RCC 7860 (cell line): Measurements from ENCODE around the gene URI1.
"Not testable (repeated sequence)": the region's sequence is repeated elsewhere in the genome, so short reads cannot be mapped to it uniquely, and the experiment has no call there.

ENCODE experiments used
- DNase-seq: peaks from one replicate; pipeline ENCODE4 v3.0.0-alpha.2; 2015; ENCODE audit warnings: low spot score
- FAIRE-seq: peaks from 2 replicates; lab custom pipeline; 2012; peaks lifted over from hg19 to GRCh38; lab: Jason Lieb, UNC

The URI1 gene, protein sequence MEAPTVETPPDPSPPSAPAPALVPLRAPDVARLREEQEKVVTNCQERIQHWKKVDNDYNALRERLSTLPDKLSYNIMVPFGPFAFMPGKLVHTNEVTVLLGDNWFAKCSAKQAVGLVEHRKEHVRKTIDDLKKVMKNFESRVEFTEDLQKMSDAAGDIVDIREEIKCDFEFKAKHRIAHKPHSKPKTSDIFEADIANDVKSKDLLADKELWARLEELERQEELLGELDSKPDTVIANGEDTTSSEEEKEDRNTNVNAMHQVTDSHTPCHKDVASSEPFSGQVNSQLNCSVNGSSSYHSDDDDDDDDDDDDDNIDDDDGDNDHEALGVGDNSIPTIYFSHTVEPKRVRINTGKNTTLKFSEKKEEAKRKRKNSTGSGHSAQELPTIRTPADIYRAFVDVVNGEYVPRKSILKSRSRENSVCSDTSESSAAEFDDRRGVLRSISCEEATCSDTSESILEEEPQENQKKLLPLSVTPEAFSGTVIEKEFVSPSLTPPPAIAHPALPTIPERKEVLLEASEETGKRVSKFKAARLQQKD

GRCh38 chr19:29941828-29942403, at the start of gene URI1:
TSS of gene URI1 (plus strand) at chr19:29942239. CDS start at chr19:29942548, 309 bp downstream.
- FAIRE-seq (no peak), DNase-seq (peak; percentile 39)

GRCh38 chr19:29893606-29894284, 48.3 kb upstream of the URI1 start:
- FAIRE-seq = no peak
- DNase-seq = no peak

GRCh38 chr19:29896802-29897201, 45.2 kb upstream of the URI1 start:
- FAIRE-seq (no peak), DNase-seq (no peak)

GRCh38 chr19:29897466-29897865, 44.6 kb upstream of the URI1 start:
- no peak for DNase-seq
- no peak for FAIRE-seq

GRCh38 chr19:29904017-29904416, 38.0 kb upstream of the URI1 start:
- FAIRE-seq = no peak
- no peak for DNase-seq

- no peak for DNase-seq
- FAIRE-seq = no peak
Observed at GRCh38 chr19:29908963-29909944, 32.8 kb upstream of the URI1 start.

- FAIRE-seq (no peak), DNase-seq (no peak)
Observed at GRCh38 chr19:29914933-29915332, 27.1 kb upstream of the URI1 start.

GRCh38 chr19:29915832-29916231, 26.2 kb upstream of the URI1 start:
- not testable (repeated sequence) for DNase-seq, FAIRE-seq

GRCh38 chr19:29917911-29918310, 24.1 kb upstream of the URI1 start:
- DNase-seq = no peak
- no peak for FAIRE-seq

GRCh38 chr19:29918891-29919290, 23.1 kb upstream of the URI1 start:
- DNase-seq = no peak
- FAIRE-seq = no peak

GRCh38 chr19:29922972-29923371, 19.1 kb upstream of the URI1 start:
- DNase-seq (no peak), FAIRE-seq (no peak)

DNA sequence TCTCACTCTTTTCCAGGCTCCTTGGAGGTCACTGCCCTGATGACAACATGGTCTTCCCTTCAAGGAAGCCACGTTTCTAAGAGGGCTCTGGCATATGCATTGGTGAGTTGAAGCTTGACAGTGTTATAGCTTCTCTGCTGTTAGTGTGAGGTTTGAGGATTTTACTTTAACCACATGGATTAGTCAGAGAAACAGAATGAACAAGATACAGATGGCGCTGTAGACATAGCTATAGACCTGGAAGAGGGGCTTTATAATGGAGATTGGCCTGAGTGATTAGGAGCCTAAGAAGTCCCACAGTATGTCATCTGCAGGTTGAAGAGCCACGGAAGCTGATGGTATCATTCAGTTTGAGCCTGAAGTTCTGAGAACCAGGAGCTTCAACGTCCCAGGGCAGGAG, 18.4 kb upstream of the URI1 start:
- FAIRE-seq (no peak), DNase-seq (no peak)

- FAIRE-seq (no peak), DNase-seq (no peak)
Observed at GRCh38 chr19:29926031-29926430, 16.0 kb upstream of the URI1 start.

GRCh38 chr19:29926801-29927200, 15.2 kb upstream of the URI1 start:
- FAIRE-seq (no peak), DNase-seq (no peak)

- DNase-seq (no peak), FAIRE-seq (no peak)
Observed at GRCh38 chr19:29927944-29928625, 14.0 kb upstream of the URI1 start.

- FAIRE-seq = no peak
Observed at GRCh38 chr19:29928831-29929230, 13.2 kb upstream of the URI1 start.

DNA sequence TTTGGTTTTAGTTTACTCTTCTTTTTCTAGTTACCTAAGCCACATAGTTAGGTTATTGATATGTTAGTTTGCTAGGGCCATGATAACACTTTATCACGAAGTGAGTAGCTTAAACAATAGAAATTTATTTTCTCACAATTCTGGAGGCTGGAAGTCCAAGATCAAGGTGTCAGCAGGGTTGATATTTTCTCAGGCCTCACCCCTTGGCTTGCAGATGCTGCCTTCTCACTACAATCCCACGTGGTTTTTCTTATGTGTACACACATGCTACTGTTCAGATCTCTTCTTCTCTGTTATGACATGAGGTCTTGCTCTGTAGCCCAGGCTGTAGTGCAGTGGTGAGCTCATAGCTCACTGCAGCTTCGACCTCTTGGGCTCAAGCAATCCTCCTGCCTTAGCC, 7.8 kb upstream of the URI1 start:
- DNase-seq (no peak), FAIRE-seq (no peak)

More at GRCh38 chr19:29928831-29929230, 13.2 kb upstream of the URI1 start:
- no peak for DNase-seq

- DNase-seq (no peak), FAIRE-seq (no peak)
Observed at GRCh38 chr19:29934781-29935180, 7.3 kb upstream of the URI1 start.

DNA sequence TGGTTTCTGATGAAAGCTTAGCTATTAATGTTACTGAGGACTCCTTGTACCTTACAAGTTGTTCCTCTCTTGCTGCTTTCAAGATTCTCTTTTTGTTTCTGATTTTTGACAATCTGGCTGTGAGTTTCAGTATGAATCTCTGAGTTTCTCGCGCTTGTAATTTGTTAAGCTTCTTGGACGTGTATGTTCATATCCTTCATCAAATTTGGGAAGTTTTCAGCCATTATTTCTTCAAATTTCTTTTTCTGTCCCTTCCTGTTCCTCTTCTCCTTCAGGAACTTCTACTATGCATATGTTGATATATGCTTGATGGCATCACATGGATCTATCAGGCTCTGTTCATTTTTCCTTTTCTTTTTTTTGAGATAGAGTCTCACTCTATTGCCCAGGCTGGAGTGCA, 5.6 kb upstream of the URI1 start:
- no peak for FAIRE-seq
- DNase-seq = no peak

DNA sequence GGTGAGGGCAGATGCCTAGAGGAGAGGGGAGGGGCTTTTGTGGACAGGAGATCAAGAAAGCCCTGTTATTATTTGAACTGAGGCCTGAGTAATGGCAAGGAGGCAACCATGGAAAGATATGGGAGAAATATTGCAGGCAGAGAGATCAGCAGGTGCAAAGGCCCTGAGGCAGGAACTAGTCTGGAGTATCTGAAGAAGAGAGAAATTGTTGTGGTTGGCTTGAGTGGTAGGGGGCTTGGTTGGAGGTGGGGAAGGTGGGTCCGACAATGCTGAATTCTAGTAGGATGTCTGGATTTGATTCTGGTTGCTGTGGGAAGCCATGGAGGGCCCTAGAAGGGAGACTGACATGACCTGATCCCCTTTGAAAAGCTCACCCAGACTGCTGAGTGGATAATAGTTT, 2.4 kb upstream of the URI1 start:
- FAIRE-seq (no peak), DNase-seq (no peak)
